GM12875 (cell line): ENCODE results near the gene WDR37.

Experiments
- H3K4me3 ChIP-seq: one replicate; pipeline ENCODE4 v1.5.1; 2011; ENCODE audit warnings: low read depth, low read length, control low read depth
- TF ChIP-seq, protein P1 (sequence below): IDR thresholded peaks from 2 replicates; pipeline ENCODE4 v1.5.1; 2011; ENCODE audit warnings: low read depth, mild to moderate bottlenecking, control low read depth, inconsistent platforms, low read length, moderate library complexity, borderline replicate concordance; ENCODE audit not compliant: insufficient read depth

The WDR37 gene

GRCh38 chr10:1179346-1180070 lies 123.3 kb downstream of the WDR37 start:
- TF ChIP-seq, protein P1, sequence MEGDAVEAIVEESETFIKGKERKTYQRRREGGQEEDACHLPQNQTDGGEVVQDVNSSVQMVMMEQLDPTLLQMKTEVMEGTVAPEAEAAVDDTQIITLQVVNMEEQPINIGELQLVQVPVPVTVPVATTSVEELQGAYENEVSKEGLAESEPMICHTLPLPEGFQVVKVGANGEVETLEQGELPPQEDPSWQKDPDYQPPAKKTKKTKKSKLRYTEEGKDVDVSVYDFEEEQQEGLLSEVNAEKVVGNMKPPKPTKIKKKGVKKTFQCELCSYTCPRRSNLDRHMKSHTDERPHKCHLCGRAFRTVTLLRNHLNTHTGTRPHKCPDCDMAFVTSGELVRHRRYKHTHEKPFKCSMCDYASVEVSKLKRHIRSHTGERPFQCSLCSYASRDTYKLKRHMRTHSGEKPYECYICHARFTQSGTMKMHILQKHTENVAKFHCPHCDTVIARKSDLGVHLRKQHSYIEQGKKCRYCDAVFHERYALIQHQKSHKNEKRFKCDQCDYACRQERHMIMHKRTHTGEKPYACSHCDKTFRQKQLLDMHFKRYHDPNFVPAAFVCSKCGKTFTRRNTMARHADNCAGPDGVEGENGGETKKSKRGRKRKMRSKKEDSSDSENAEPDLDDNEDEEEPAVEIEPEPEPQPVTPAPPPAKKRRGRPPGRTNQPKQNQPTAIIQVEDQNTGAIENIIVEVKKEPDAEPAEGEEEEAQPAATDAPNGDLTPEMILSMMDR: no peak
- H3K4me3 ChIP-seq: no peak overlapping the region

GRCh38 chr10:1180071-1180730 lies 124.0 kb downstream of the WDR37 start:
- H3K4me3 ChIP-seq: no peak overlapping the region
- TF ChIP-seq, protein P1: no peak

DNA sequence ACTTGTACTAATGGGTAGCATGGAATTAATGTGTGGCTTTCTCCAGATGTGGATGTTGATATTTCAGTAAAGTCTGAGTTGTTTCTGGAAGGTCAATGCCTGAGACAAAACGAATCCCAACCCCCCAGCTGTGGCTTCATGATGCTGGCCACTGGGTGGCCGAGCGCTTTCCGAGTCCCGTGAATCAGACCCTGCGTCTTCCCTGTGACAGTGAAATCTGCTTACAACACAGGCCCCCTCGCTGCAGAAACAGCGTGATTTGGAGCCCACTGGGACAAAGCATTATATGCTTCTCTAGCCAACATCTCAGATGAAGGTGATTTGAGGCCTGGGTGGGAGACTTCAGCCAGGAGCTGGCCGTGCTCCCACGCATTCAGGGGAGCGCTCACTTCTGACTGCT lies 124.7 kb downstream of the WDR37 start:
- TF ChIP-seq, protein P1: no peak
- H3K4me3 ChIP-seq: no peak overlapping the region
